ENCODE results near the gene C1orf141.

Gene C1orf141

DNA sequence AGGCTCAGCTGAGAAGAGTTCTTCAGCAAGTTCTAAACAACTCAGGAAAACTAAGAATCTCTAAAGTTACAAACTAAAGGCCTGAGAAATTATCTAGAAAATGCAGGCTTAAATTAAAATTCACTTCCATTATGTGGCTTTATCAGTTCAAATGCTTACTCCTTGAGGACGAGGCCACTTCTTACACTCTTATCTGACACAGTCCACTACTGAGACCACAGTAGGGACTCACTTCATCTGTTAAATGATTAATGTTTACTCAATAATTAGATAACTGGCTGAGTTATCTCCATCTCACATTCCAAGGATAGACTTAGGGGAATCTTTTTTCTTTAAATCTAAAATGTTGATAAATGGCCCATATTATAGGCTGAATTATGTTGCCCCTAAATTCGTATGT lies 1.6 kb downstream of the C1orf141 start:
- no peak for DNase-seq (ENCODE audit: low read depth, low spot score)
- Histone ChIP-seq H3K27me3 (ENCODE audit: insufficient read depth, insufficient read length) (no peaks in the 10 kb centered on the region), H3K9me3 (ENCODE audit: insufficient read depth, low read length) (no peaks in the 10 kb centered on the region), H3K36me3 (ENCODE audit: insufficient read depth, insufficient read length, low read length) (no peaks in the 10 kb centered on the region), H3K9ac (ENCODE audit: insufficient read length, low read depth) (no peak overlapping the region), H3K4me3 (ENCODE audit: insufficient read length, low read depth) (no peak overlapping the region), H3K4me1 (ENCODE audit: insufficient read depth, insufficient read length) (no peaks in the 10 kb centered on the region)
- TF ChIP-seq YY1 (IDR thresholded peaks at IDR 0.05; ENCODE audit: insufficient read depth, insufficient read length) (no peak), SUZ12 (IDR thresholded peaks at IDR 0.05; ENCODE audit: extremely low read depth, insufficient read depth, insufficient read length) (no peak), ZNF274 (IDR thresholded peaks at IDR 0.05; ENCODE audit: low read depth, low read length) (no peak)

DNA sequence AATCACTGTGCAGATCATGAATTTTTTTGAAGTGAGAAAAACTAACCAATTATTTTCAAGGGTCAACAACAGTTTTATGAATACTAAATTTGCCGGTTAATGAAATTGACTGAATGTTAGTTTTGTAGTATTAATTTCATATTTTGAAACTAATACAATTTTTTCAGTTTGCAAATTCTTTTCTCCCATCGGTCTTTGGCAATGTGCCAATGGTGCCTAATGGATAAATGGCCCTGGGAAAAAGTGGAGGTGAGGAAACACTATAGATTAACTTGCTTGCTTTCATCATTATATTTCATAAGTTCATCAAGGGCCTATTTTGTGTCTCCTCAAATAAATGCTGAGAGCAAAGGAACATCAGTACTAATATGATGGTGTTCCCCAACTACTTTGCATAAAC lies 4.1 kb downstream of the C1orf141 start:
- no peaks in the 10 kb centered on the region for H3K27me3 ChIP-seq (ENCODE audit: insufficient read depth, insufficient read length)
- TF ChIP-seq YY1 (IDR thresholded peaks at IDR 0.05; ENCODE audit: insufficient read depth, insufficient read length): no peak
- TF ChIP-seq ZNF274 (IDR thresholded peaks at IDR 0.05; ENCODE audit: low read depth, low read length): no peak
- TF ChIP-seq SUZ12 (IDR thresholded peaks at IDR 0.05; ENCODE audit: extremely low read depth, insufficient read depth, insufficient read length): no peak
- no peak overlapping the region for H3K9ac ChIP-seq (ENCODE audit: insufficient read length, low read depth)
- no peaks in the 10 kb centered on the region for H3K9me3 ChIP-seq (ENCODE audit: insufficient read depth, low read length)
- no peaks in the 10 kb centered on the region for H3K4me1 ChIP-seq (ENCODE audit: insufficient read depth, insufficient read length)
- H3K36me3 ChIP-seq (ENCODE audit: insufficient read depth, insufficient read length, low read length): no peaks in the 10 kb centered on the region
- H3K4me3 ChIP-seq (ENCODE audit: insufficient read length, low read depth): no peak overlapping the region
- no peak for DNase-seq (ENCODE audit: low read depth, low spot score)

GRCh38 chr1:67126974-67127373 lies 7.8 kb downstream of the C1orf141 start:
- TF ChIP-seq SUZ12 (IDR thresholded peaks at IDR 0.05; ENCODE audit: extremely low read depth, insufficient read depth, insufficient read length): no peak
- no peak for TF ChIP-seq YY1 (IDR thresholded peaks at IDR 0.05; ENCODE audit: insufficient read depth, insufficient read length)
- no peak overlapping the region for H3K4me3 ChIP-seq (ENCODE audit: insufficient read length, low read depth)
- H3K27me3 ChIP-seq (ENCODE audit: insufficient read depth, insufficient read length): no peaks in the 10 kb centered on the region
- no peaks in the 10 kb centered on the region for H3K4me1 ChIP-seq (ENCODE audit: insufficient read depth, insufficient read length)
- H3K9me3 ChIP-seq (ENCODE audit: insufficient read depth, low read length): no peaks in the 10 kb centered on the region
- no peaks in the 10 kb centered on the region for H3K36me3 ChIP-seq (ENCODE audit: insufficient read depth, insufficient read length, low read length)
- H3K9ac ChIP-seq (ENCODE audit: insufficient read length, low read depth): no peak overlapping the region
- DNase-seq (ENCODE audit: low read depth, low spot score): no peak

DNA sequence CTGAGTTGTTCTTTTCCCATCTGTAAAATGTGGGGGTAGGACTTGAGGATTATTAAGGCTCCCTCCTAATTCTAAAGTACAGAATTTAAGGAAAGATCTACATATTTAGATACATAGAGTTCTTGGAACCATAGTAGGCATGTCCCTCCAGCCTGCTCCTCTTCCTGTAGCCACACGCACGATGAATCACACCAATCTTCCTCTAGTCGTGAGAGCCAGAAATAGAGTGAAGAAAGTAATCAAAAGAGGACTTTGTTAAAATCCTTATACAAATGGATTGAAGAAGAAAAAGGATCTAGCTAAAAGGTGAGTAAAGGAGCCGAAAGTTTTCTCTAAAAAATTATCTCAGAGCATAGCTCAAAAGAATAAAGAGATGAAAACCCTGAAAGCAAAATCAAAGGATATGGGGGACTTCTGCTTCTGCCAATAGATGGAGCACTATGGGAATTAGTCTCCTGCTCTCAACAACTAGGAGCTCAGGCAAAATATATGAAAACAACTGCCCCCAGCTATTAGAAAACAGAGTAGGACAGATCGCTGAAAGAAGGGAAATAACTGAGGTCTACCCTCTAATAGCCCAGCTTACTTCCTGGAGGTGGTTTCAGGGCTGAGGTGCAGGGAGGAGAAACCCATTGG lies 8.5 kb downstream of the C1orf141 start:
- Histone ChIP-seq H3K36me3 (ENCODE audit: insufficient read depth, insufficient read length, low read length) (no peaks in the 10 kb centered on the region), H3K4me3 (ENCODE audit: insufficient read length, low read depth) (no peak overlapping the region), H3K27me3 (ENCODE audit: insufficient read depth, insufficient read length) (no peaks in the 10 kb centered on the region), H3K9ac (ENCODE audit: insufficient read length, low read depth) (no peak overlapping the region), H3K4me1 (ENCODE audit: insufficient read depth, insufficient read length) (no peaks in the 10 kb centered on the region), H3K9me3 (ENCODE audit: insufficient read depth, low read length) (no peaks in the 10 kb centered on the region; the same call in 1 of the 2 replicates)
- TF ChIP-seq SUZ12 (IDR thresholded peaks at IDR 0.05; ENCODE audit: extremely low read depth, insufficient read depth, insufficient read length): no peak
- TF ChIP-seq ZNF274 (IDR thresholded peaks at IDR 0.05; ENCODE audit: low read depth, low read length): no peak
- TF ChIP-seq YY1 (IDR thresholded peaks at IDR 0.05; ENCODE audit: insufficient read depth, insufficient read length): no peak
- DNase-seq (ENCODE audit: low read depth, low spot score): no peak

DNA sequence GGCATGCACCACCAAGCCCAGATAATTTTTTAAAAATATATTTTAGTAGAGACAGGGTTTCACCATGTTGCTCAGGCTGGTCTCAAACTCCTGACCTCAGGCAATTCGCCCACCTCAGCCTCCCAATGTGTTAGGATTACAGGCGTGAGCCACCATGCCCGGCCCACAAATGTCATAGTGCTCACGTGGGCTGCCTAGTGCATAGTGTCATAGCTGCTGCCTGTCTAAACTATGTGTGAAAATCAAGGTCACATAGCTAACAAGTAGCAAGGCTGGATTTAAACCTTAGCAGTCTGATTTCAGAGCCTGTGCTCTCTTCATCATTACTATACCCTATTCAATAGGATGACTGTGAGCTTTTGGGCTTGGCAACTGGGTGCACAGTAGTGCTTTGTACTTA lies 10.3 kb downstream of the C1orf141 start:
- no peak for DNase-seq (ENCODE audit: low read depth, low spot score)
- TF ChIP-seq SUZ12 (IDR thresholded peaks at IDR 0.05; ENCODE audit: extremely low read depth, insufficient read depth, insufficient read length): no peak
- TF ChIP-seq ZNF274 (IDR thresholded peaks at IDR 0.05; ENCODE audit: low read depth, low read length): no peak
- TF ChIP-seq YY1 (IDR thresholded peaks at IDR 0.05; ENCODE audit: insufficient read depth, insufficient read length): no peak
- Histone ChIP-seq H3K4me1 (ENCODE audit: insufficient read depth, insufficient read length) (no peaks in the 10 kb centered on the region), H3K9me3 (ENCODE audit: insufficient read depth, low read length) (no peaks in the 10 kb centered on the region; the same call in 1 of the 2 replicates), H3K27me3 (ENCODE audit: insufficient read depth, insufficient read length) (no peaks in the 10 kb centered on the region), H3K9ac (ENCODE audit: insufficient read length, low read depth) (no peak overlapping the region), H3K36me3 (ENCODE audit: insufficient read depth, insufficient read length, low read length) (no peaks in the 10 kb centered on the region), H3K4me3 (ENCODE audit: insufficient read length, low read depth) (no peak overlapping the region)

GRCh38 chr1:67120855-67121619 lies 13.7 kb downstream of the C1orf141 start:
- H3K9me3 ChIP-seq (ENCODE audit: insufficient read depth, low read length): no peaks in the 10 kb centered on the region; the same call in 1 of the 2 replicates
- H3K36me3 ChIP-seq (ENCODE audit: insufficient read depth, insufficient read length, low read length): no peaks in the 10 kb centered on the region
- TF ChIP-seq YY1 (IDR thresholded peaks at IDR 0.05; ENCODE audit: insufficient read depth, insufficient read length) (no peak), ZNF274 (IDR thresholded peaks at IDR 0.05; ENCODE audit: low read depth, low read length) (no peak), SUZ12 (IDR thresholded peaks at IDR 0.05; ENCODE audit: extremely low read depth, insufficient read depth, insufficient read length) (no peak)

GRCh38 chr1:67118646-67119045 lies 16.1 kb downstream of the C1orf141 start:
- Histone ChIP-seq H3K9me3 (ENCODE audit: insufficient read depth, low read length) (no peaks in the 10 kb centered on the region; the same call in 1 of the 2 replicates), H3K4me1 (ENCODE audit: insufficient read depth, insufficient read length) (no peaks in the 10 kb centered on the region), H3K4me3 (ENCODE audit: insufficient read length, low read depth) (no peak overlapping the region), H3K36me3 (ENCODE audit: insufficient read depth, insufficient read length, low read length) (no peaks in the 10 kb centered on the region), H3K27me3 (ENCODE audit: insufficient read depth, insufficient read length) (no peaks in the 10 kb centered on the region), H3K9ac (ENCODE audit: insufficient read length, low read depth) (no peak overlapping the region)
- no peak for TF ChIP-seq SUZ12 (IDR thresholded peaks at IDR 0.05; ENCODE audit: extremely low read depth, insufficient read depth, insufficient read length)
- TF ChIP-seq YY1 (IDR thresholded peaks at IDR 0.05; ENCODE audit: insufficient read depth, insufficient read length): no peak
- no peak for TF ChIP-seq ZNF274 (IDR thresholded peaks at IDR 0.05; ENCODE audit: low read depth, low read length)
- DNase-seq (ENCODE audit: low read depth, low spot score): no peak

More at GRCh38 chr1:67120855-67121619, 13.7 kb downstream of the C1orf141 start:
- no peak overlapping the region for H3K9ac ChIP-seq (ENCODE audit: insufficient read length, low read depth)
- no peak overlapping the region for H3K4me3 ChIP-seq (ENCODE audit: insufficient read length, low read depth)
- DNase-seq (ENCODE audit: low read depth, low spot score): no peak
- no peaks in the 10 kb centered on the region for H3K27me3 ChIP-seq (ENCODE audit: insufficient read depth, insufficient read length)
- no peaks in the 10 kb centered on the region for H3K4me1 ChIP-seq (ENCODE audit: insufficient read depth, insufficient read length)

Measured in NT2/D1 (cell line).